Activated T-cell treated with anti-CD3 and anti-CD28 coated beads for 4 hours (primary cell): ENCODE results near the gene FBXW10B.
"Not testable (repeated sequence)": the region's sequence is repeated elsewhere in the genome, so short reads cannot be mapped to it uniquely, and the experiment has no call there.

Experiments used
- DNase-seq: peaks from one replicate; pipeline ENCODE4 v3.0.0-alpha.2; 2020

Gene FBXW10B

GRCh38 chr17:15629991-15630390 is 10.5 kb upstream of the FBXW10B start:
- DNase-seq, result not testable (repeated sequence)

- not testable (repeated sequence) for DNase-seq
Measured at GRCh38 chr17:15623661-15624209, 4.2 kb upstream of the FBXW10B start.

GRCh38 chr17:15623255-15623654 is 3.8 kb upstream of the FBXW10B start:
- not testable (repeated sequence) for DNase-seq

- not testable (repeated sequence) for DNase-seq
Measured at GRCh38 chr17:15622124-15622523, 2.6 kb upstream of the FBXW10B start.

- not testable (repeated sequence) for DNase-seq
Measured at GRCh38 chr17:15616828-15617227, 2.7 kb downstream of the FBXW10B start.

- DNase-seq, result not testable (repeated sequence)
Measured at GRCh38 chr17:15615850-15616249, 3.7 kb downstream of the FBXW10B start.

GRCh38 chr17:15613111-15613510 is 6.4 kb downstream of the FBXW10B start:
- not testable (repeated sequence) for DNase-seq

- not testable (repeated sequence) for DNase-seq
Measured at GRCh38 chr17:15592960-15593359, 26.5 kb downstream of the FBXW10B start.

- not testable (repeated sequence) for DNase-seq
Measured at GRCh38 chr17:15591986-15592385, 27.5 kb downstream of the FBXW10B start.

GRCh38 chr17:15590844-15591243 is 28.7 kb downstream of the FBXW10B start:
- DNase-seq, result not testable (repeated sequence)

GRCh38 chr17:15589544-15590536 is 29.7 kb downstream of the FBXW10B start:
- not testable (repeated sequence) for DNase-seq

- DNase-seq, result not testable (repeated sequence)
Measured at GRCh38 chr17:15588017-15588416, 31.5 kb downstream of the FBXW10B start.

- not testable (repeated sequence) for DNase-seq
Measured at GRCh38 chr17:15583313-15583712, 36.2 kb downstream of the FBXW10B start.

GRCh38 chr17:15581462-15581861 is 38.0 kb downstream of the FBXW10B start:
- DNase-seq, result not testable (repeated sequence)

GRCh38 chr17:15576848-15577247 is 42.7 kb downstream of the FBXW10B start:
- DNase-seq, result not testable (repeated sequence)

GRCh38 chr17:15574660-15575059 is 44.8 kb downstream of the FBXW10B start:
- DNase-seq, result not testable (repeated sequence)

GRCh38 chr17:15573870-15574269 is 45.6 kb downstream of the FBXW10B start:
- DNase-seq, result not testable (repeated sequence)
